Uterus (tissue), 4 donors: ENCODE measurements around the gene LRRC8A. TPM values are rescaled to one million over a fixed set of nuclear protein-coding genes. Genes with fewer than 3 reads are reported as not detected.

Experiments used
- DNase-seq, 2 donors: peaks; one replicate each; pipeline ENCODE4 v3.0.0-alpha.2; 2019 to 2020
- H3K27ac ChIP-seq, 2 donors: fragments of 200-600 bp; sonication (generic); 1 replicate in 1 of 2; 2 replicates in 1 of 2; pipeline ENCODE4 v1.5.1; 2016 to 2018
- H3K27me3 ChIP-seq, 2 donors: fragments of 200-600 bp; sonication (generic); one replicate each; pipeline ENCODE4 v1.5.1; 2018 to 2019; ENCODE audit warnings: control low read depth in 1 of 2
- H3K36me3 ChIP-seq, 2 donors: fragments of 200-600 bp; sonication (generic); one replicate each; pipeline ENCODE4 v1.5.1; 2019; ENCODE audit warnings: control low read depth in 1 of 2
- H3K4me1 ChIP-seq, 2 donors: fragments of 200-600 bp; sonication (generic); one replicate each; pipeline ENCODE4 v1.5.1; 2018 to 2019; ENCODE audit warnings: control low read depth in 1 of 2
- H3K4me3 ChIP-seq, 2 donors: fragments of 200-600 bp; sonication (generic); 1 replicate in 1 of 2; 2 replicates in 1 of 2; pipeline ENCODE4 v1.5.1; 2018 to 2019; ENCODE audit warnings: mild to moderate bottlenecking in 1 of 2
- H3K9me3 ChIP-seq, 2 donors: fragments of 200-600 bp; sonication (generic); one replicate each; pipeline ENCODE4 v1.5.1; 2019; ENCODE audit warnings: control low read depth in 1 of 2
- POLR2A ChIP-seq, 2 donors: fragments of 450-650 bp; IDR thresholded peaks; one replicate each; pipeline ENCODE4 v1.6.1; 2016; ENCODE audit warnings: antibody characterized with exemption in 2 of 2, mild to moderate bottlenecking in 1 of 2, moderate library complexity in 1 of 2
- intact Hi-C: fragments of 100-400 bp; cut with DNase I; formaldehyde crosslinking; loops from one replicate; pipeline ENCODE4 v1.15.1; 2023; ENCODE audit warnings: low total_unique reads
- total RNA-seq, 4 donors: library from RNA; depleted of rRNA in 3 of 4; stranded (reverse); fragments of >200 nt in 3 of 4; gene quantifications; one replicate each; pipeline versions ENCODE4 v1.1.0 to v1.2.4, GENCODE V29; 2014 to 2023
- TF ChIP-seq, protein P1 (sequence below), 4 experiments: fragments of 200-600 bp in 2 of 4; fragments of 450-650 bp in 2 of 4; sonication (generic) in 2 of 4; IDR thresholded peaks; one replicate each; pipeline ENCODE4 v1.5.1; 2016 to 2019; ENCODE audit warnings: antibody characterized with exemption in 4 of 4, mild to moderate bottlenecking in 2 of 4, moderate library complexity in 1 of 4
- donor health status: DM: yes; HTN: yes; CAD: no.

The LRRC8A gene
- total RNA-seq, 4 donors from 2014 or later, result 23.5 to 58.7 (median 30.8) TPM

DNA sequence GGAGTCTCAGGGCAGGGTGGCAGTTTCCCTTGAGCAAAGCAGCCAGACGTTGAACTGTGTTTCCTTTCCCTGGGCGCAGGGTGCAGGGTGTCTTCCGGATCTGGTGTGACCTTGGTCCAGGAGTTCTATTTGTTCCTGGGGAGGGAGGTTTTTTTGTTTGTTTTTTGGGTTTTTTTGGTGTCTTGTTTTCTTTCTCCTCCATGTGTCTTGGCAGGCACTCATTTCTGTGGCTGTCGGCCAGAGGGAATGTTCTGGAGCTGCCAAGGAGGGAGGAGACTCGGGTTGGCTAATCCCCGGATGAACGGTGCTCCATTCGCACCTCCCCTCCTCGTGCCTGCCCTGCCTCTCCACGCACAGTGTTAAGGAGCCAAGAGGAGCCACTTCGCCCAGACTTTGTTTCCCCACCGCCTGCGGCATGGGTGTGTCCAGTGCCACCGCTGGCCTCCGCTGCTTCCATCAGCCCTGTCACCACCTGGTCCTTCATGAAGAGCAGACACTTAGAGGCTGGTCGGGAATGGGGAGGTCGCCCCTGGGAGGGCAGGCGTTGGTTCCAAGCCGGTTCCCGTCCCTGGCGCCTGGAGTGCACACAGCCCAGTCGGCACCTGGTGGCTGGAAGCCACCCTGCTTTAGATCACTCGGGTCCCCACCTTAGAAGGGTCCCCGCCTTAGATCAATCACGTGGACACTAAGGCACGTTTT is 35.4 kb downstream of the LRRC8A start:
- H3K4me1 ChIP-seq, result peaks cover 12 to 30% of the 10 kb centered on the region in 2 donors
- no peak overlapping the region for H3K4me3 ChIP-seq
- H3K9me3 ChIP-seq, result no peaks in the 10 kb centered on the region
- no peaks in the 10 kb centered on the region for H3K27me3 ChIP-seq
- peak; percentile 86 to 88 for DNase-seq
- TF ChIP-seq, protein P1, sequence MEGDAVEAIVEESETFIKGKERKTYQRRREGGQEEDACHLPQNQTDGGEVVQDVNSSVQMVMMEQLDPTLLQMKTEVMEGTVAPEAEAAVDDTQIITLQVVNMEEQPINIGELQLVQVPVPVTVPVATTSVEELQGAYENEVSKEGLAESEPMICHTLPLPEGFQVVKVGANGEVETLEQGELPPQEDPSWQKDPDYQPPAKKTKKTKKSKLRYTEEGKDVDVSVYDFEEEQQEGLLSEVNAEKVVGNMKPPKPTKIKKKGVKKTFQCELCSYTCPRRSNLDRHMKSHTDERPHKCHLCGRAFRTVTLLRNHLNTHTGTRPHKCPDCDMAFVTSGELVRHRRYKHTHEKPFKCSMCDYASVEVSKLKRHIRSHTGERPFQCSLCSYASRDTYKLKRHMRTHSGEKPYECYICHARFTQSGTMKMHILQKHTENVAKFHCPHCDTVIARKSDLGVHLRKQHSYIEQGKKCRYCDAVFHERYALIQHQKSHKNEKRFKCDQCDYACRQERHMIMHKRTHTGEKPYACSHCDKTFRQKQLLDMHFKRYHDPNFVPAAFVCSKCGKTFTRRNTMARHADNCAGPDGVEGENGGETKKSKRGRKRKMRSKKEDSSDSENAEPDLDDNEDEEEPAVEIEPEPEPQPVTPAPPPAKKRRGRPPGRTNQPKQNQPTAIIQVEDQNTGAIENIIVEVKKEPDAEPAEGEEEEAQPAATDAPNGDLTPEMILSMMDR (IDR thresholded peaks at IDR 0.05), result no peak
- TF ChIP-seq POLR2A (IDR thresholded peaks at IDR 0.05), result peak; percentile 22 to 40
- H3K36me3 ChIP-seq, result no peaks in the 10 kb centered on the region
- intact Hi-C loops, result no loop called here
- H3K27ac ChIP-seq, result peak overlapping the region; percentile 78 to 95

DNA sequence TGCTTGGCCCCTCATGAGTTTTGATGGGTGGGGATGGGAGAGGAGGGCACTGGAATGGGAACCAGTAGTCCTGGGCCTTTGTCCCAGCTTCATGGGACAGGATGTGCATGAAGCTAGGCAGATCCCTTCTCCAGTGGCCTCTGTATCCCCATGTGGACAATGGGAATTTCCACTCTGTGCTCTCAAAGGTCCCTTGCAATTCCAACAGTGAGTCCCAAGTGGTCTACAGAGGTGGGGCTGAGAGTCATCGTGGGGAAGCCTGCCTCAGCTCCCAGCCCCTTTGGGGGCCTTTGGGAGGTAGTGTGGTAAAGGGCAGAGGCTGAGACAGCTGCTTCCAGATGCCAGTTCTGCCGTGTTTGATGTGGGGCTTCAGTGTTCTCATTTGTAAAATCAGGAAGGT is 37.0 kb downstream of the LRRC8A start:
- Histone ChIP-seq H3K4me3 (no peak overlapping the region), H3K4me1 (peaks cover 12 to 19% of the 10 kb centered on the region in 2 donors), H3K27me3 (no peaks in the 10 kb centered on the region), H3K9me3 (no peaks in the 10 kb centered on the region), H3K27ac (peak overlapping the region; percentile 91 to 95), H3K36me3 (no peaks in the 10 kb centered on the region)
- TF ChIP-seq POLR2A (IDR thresholded peaks at IDR 0.05), result no peak
- TF ChIP-seq, protein P1 (IDR thresholded peaks at IDR 0.05), result no peak
- intact Hi-C loops, result no loop called here
- no peak for DNase-seq

DNA sequence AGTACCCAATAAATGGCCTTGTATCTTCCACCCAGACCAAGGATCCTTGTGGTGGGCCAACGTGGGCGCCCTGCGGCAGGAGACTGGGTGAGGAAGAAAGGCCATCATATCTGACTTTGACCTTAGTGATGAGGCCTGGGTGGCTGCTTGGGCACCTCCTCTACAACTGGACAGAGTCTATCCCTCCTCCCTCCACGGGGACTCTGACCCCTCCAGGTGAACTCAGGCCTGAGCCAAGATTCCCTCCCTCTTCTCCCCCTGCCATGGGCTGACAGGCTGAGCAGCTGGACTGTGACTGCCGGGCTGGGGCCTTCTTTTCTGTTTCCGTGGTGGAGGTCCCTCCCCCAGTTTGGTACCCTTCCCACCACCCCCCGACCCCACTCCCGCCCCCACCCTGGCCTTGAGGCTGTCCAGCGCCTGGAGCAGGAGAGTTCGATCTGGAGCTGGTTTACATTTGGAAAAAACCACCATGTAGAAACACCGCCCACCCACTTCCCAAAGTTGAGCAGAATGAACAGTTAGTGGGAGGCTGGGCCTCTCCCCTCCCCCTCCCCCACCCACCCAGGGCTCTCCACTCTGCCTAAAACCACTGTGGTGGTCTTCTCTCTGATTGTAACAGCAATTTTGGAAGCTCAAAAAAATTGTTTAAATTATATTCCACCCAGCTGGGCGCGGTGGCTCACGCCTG is 37.6 kb downstream of the LRRC8A start:
- Histone ChIP-seq H3K27ac (peak overlapping the region; percentile 91 to 95), H3K4me1 (peaks cover 12 to 19% of the 10 kb centered on the region in 2 donors), H3K27me3 (no peaks in the 10 kb centered on the region), H3K4me3 (no peak overlapping the region), H3K36me3 (no peaks in the 10 kb centered on the region), H3K9me3 (no peaks in the 10 kb centered on the region)
- no peak for TF ChIP-seq POLR2A (IDR thresholded peaks at IDR 0.05)
- TF ChIP-seq, protein P1 (IDR thresholded peaks at IDR 0.05), result no peak
- intact Hi-C loops, result loop anchor here (5.0 kb wide), 1 partner anchor 37 kb away; the partner anchor contains the start of genes KYAT1 and LRRC8A
- DNase-seq, result no peak

DNA sequence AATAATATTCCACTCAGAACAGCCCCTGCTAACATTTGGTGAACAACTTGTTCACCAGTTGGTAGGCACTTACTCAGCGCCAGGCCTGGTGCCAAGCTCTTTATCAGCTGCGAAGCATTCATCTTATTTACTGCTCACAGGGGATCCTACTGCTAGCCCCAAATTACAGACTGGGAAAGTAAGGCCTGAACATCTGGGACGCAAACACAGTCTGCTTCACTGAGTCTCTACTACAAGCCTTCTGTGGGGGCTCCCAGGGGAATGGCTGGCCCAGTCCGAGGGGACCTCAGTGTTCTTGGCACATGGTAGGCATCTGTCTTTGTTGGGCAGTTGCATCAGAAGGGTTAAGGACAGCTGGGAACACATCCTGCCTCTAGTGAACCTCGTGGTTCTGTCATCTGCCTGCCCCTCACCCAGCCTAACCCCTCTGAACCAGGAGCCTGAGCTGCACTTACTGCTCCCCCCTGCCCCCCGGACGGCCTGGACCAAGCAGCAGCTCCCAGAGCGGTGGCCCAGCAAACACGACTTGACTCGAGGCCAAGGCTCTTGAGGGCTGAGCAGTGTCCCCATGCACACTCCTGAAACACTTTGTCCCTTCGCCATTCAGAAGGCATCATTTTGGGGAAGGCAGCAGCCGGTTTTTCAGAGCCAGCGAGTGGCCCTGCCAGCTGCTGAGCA is 38.6 kb downstream of the LRRC8A start, which contains the start of gene PHYHD1:
TSS of gene PHYHD1 (plus strand) at position 602 of the 678 bp plus-strand sequence. CDS start 1,342 bp downstream, outside the sequence.
- peak within 1 kb of the TSS; percentile 52 to 97 for H3K4me3 ChIP-seq
- TF ChIP-seq, protein P1 (IDR thresholded peaks at IDR 0.05), result no peak
- no peak for TF ChIP-seq POLR2A (IDR thresholded peaks at IDR 0.05)
- H3K4me1 ChIP-seq, result peaks cover 12 to 19% of the 10 kb centered on the region in 2 donors
- H3K27ac ChIP-seq, result peak within 1 kb of the TSS; percentile 91 to 95
- DNase-seq, result peak; percentile 72 to 88
- H3K9me3 ChIP-seq, result no peaks in the 10 kb centered on the region
- H3K36me3 ChIP-seq, result no peaks in the 10 kb centered on the region
- intact Hi-C loops, result loop anchor here (5.0 kb wide), 1 partner anchor 38 kb away; the partner anchor contains the start of genes KYAT1 and LRRC8A
- H3K27me3 ChIP-seq, result no peaks in the 10 kb centered on the region
